GM12878 (cell line): Measurements from ENCODE around the gene AMT. TPM values are rescaled to one million over a fixed set of nuclear protein-coding genes. Genes with fewer than 3 reads are reported as not detected.

Source experiments
- ATAC-seq: fragments of 200-7000 bp; cut with Tn5 transposase; 3 replicates; pipeline ENCODE4 v1.9.1; 2020; ENCODE audit warnings: mild to moderate bottlenecking, moderate library complexity
- BruUV-seq: library from RNA; stranded (reverse); fragments of 400-500 nt; replicated peaks from 2 replicates; lab custom pipeline; 2021; lab: Mats Ljungman, UMichigan
- CTCF ChIA-PET: fragments of 300-600 bp; sonication (Branson Sonifier 250); formaldehyde crosslinking; extraction: SDS; loops from one replicate; lab custom pipeline; 2021; ENCODE audit warnings: inconsistent platforms; lab: Yijun Ruan, JAX
- POLR2A ChIA-PET: fragments of 350-600 bp; formaldehyde crosslinking; extraction: SDS; loops from one replicate; lab custom pipeline; 2021; ENCODE audit warnings: inconsistent platforms; lab: Charles Lee
- RAD21 ChIA-PET: fragments of 300-600 bp; sonication (Branson Sonifier 250); formaldehyde crosslinking; loops from one replicate; lab custom pipeline; 2023; ENCODE audit warnings: antibody characterized with exemption; ENCODE audit not compliant: unreplicated experiment; lab: Charles Lee
- SMC1A ChIA-PET: fragments of 300-600 bp; sonication (Branson Sonifier 250); formaldehyde crosslinking; loops from one replicate; lab custom pipeline; 2023; ENCODE audit not compliant: unreplicated experiment, uncharacterized antibody; lab: Charles Lee
- DNase-seq: peaks from one replicate; pipeline ENCODE4 v3.0.0-alpha.2; 2011; ENCODE audit warnings: low read depth, low spot score
- FAIRE-seq: peaks from 3 replicates; lab custom pipeline; 2011; peaks lifted over from hg19 to GRCh38; lab: Jason Lieb, UNC
- H2AFZ ChIP-seq: 2 replicates; pipeline ENCODE4 v1.6.0; 2011; ENCODE audit warnings: low read depth, low read length, control low read depth; ENCODE audit not compliant: control insufficient read depth
- H3K27ac ChIP-seq: 2 replicates; pipeline ENCODE4 v1.5.1; 2011; ENCODE audit warnings: control low read depth; ENCODE audit not compliant: control insufficient read depth, insufficient read depth
- H3K27me3 ChIP-seq, 2 experiments: replicated peaks in 1 of 2; 2 replicates each; pipeline versions ENCODE4 v1.6.0 to v1.6.1; 2011; ENCODE audit warnings: low read length in 1 of 2; ENCODE audit not compliant: control insufficient read depth in 2 of 2, insufficient read depth in 2 of 2
- H3K36me3 ChIP-seq, 2 experiments: 2 replicates each; pipeline ENCODE4 v1.5.1; 2011; ENCODE audit warnings: low read length in 1 of 2; ENCODE audit not compliant: control insufficient read depth in 2 of 2, insufficient read depth in 2 of 2
- H3K4me1 ChIP-seq: 2 replicates; pipeline ENCODE4 v1.6.1; 2011; ENCODE audit warnings: mild to moderate bottlenecking, low read length, moderate library complexity, mixed read lengths; ENCODE audit not compliant: control insufficient read depth, insufficient read depth
- H3K4me2 ChIP-seq: 2 replicates; pipeline ENCODE4 v1.6.0; 2011; ENCODE audit warnings: control low read depth; ENCODE audit not compliant: control insufficient read depth, insufficient read depth
- H3K4me3 ChIP-seq: fragments of 200-600 bp; sonication (generic); 2 replicates; pipeline ENCODE4 v1.5.1; 2016
- H3K79me2 ChIP-seq: 2 replicates; pipeline ENCODE4 v1.6.0; 2011; ENCODE audit warnings: low read length; ENCODE audit not compliant: control insufficient read depth, insufficient read depth
- H3K9ac ChIP-seq: 2 replicates; pipeline ENCODE4 v1.8.0; 2011; ENCODE audit warnings: low read length, control low read depth, mixed read lengths; ENCODE audit not compliant: control insufficient read depth, insufficient read depth
- H3K9me3 ChIP-seq: replicated peaks from 3 replicates; pipeline ENCODE4 v1.5.1; 2011; ENCODE audit warnings: mild to moderate bottlenecking, low read length; ENCODE audit not compliant: control insufficient read depth, insufficient read depth
- H4K20me1 ChIP-seq: 2 replicates; pipeline ENCODE4 v1.6.0; 2011; ENCODE audit not compliant: control insufficient read depth, insufficient read depth
- BHLHE40 ChIP-seq, 2 experiments: fragments of 450-650 bp in 1 of 2; IDR thresholded peaks; 2 replicates each; pipeline ENCODE4 v1.6.1; 2011 to 2017; ENCODE audit warnings: low read depth in 2 of 2, borderline replicate concordance in 1 of 2, improper control_type of control experiment in 1 of 2, low read length in 1 of 2, mild to moderate bottlenecking in 1 of 2
- CEBPB ChIP-seq, 2 experiments: fragments of 150-350 bp in 1 of 2; IDR thresholded peaks; 2 replicates each; pipeline ENCODE4 v1.6.1; 2012 to 2014; ENCODE audit warnings: low read depth in 2 of 2, low read length in 2 of 2, borderline replicate concordance in 1 of 2, inconsistent platforms in 1 of 2
- CREM ChIP-seq: IDR thresholded peaks from 2 replicates; pipeline ENCODE4 v1.6.1; 2014; ENCODE audit warnings: antibody characterized with exemption, low read depth
- HDAC2 ChIP-seq: fragments of 200-600 bp; sonication (generic); IDR thresholded peaks from 2 replicates; pipeline ENCODE4 v1.6.1; 2017
- HDAC6 ChIP-seq: fragments of 200-600 bp; sonication (generic); IDR thresholded peaks from one replicate; pipeline ENCODE4 v1.8.0; 2017; ENCODE audit warnings: antibody characterized with exemption; ENCODE audit not compliant: unreplicated experiment
- JUND ChIP-seq: IDR thresholded peaks from 2 replicates; pipeline ENCODE4 v1.6.1; 2012; ENCODE audit warnings: low read depth, mild to moderate bottlenecking, low read length, improper control_type of control experiment, moderate library complexity
- MYC ChIP-seq: IDR thresholded peaks from 2 replicates; pipeline ENCODE4 v1.6.1; 2011; ENCODE audit warnings: mild to moderate bottlenecking, low read length, moderate library complexity, inconsistent platforms; ENCODE audit not compliant: insufficient read depth, insufficient replicate concordance, insufficient read length, severe bottlenecking
- NBN ChIP-seq: fragments of 450-650 bp; IDR thresholded peaks from 2 replicates; pipeline ENCODE4 v1.6.1; 2016
- PKNOX1 ChIP-seq: fragments of 450-650 bp; IDR thresholded peaks from 2 replicates; pipeline ENCODE4 v1.6.1; 2016; ENCODE audit warnings: mild to moderate bottlenecking
- PML ChIP-seq: IDR thresholded peaks from 2 replicates; pipeline ENCODE4 v1.6.1; 2012; ENCODE audit warnings: low read length, inconsistent platforms
- POLR2AphosphoS5 ChIP-seq: IDR thresholded peaks from 2 replicates; pipeline ENCODE4 v1.6.1; 2011; ENCODE audit warnings: mild to moderate bottlenecking, low read length, inconsistent platforms
- RUNX3 ChIP-seq: IDR thresholded peaks from 2 replicates; pipeline ENCODE4 v1.6.1; 2012; ENCODE audit warnings: low read length, inconsistent platforms
- SIN3A ChIP-seq: IDR thresholded peaks from 2 replicates; pipeline ENCODE4 v1.6.1; 2012; ENCODE audit warnings: low read depth, low read length, improper control_type of control experiment
- SREBF2 ChIP-seq: IDR thresholded peaks from 2 replicates; pipeline ENCODE4 v1.6.1; 2012; ENCODE audit warnings: mild to moderate bottlenecking, low read length
- TAF1 ChIP-seq: IDR thresholded peaks from 2 replicates; pipeline ENCODE4 v1.6.1; 2011; ENCODE audit warnings: mild to moderate bottlenecking, low read depth, low read length, borderline replicate concordance
- YBX1 ChIP-seq: fragments of 450-650 bp; IDR thresholded peaks from 2 replicates; pipeline ENCODE4 v1.6.1; 2016; ENCODE audit warnings: antibody characterized with exemption
- ZNF687 ChIP-seq: fragments of 450-650 bp; IDR thresholded peaks from 2 replicates; pipeline ENCODE4 v1.6.1; 2017; ENCODE audit warnings: mild to moderate bottlenecking, moderate library complexity
- WGBS: methylation state at CpG from one replicate; pipeline ENCODE4 v1.1.6; 2016; ENCODE audit warnings: low lambda C conversion rate; ENCODE audit not compliant: insufficient replicate concordance, insufficient coverage; ENCODE audit errors: missing lambda C conversion rate; 5-methylcytosine and 5-hydroxymethylcytosine counted together
- in situ Hi-C: fragments of 300-500 bp; cut with MboI; formaldehyde crosslinking; loops from 9 replicates; pipeline ENCODE4 v1.14.3; 2018; ENCODE audit warnings: mixed read lengths
- intact Hi-C: fragments of 100-400 bp; cut with micrococcal nuclease; formaldehyde crosslinking; loops from one replicate; pipeline ENCODE4 v1.14.2; 2022; ENCODE audit not compliant: unreplicated experiment
- polyA plus RNA-seq, 11 experiments: library from polyadenylated mRNA; depleted of rRNA in 4 of 11; unstranded in 6 of 11; stranded (reverse) in 5 of 11; fragments of >200 nt; fragmentation: Nextera tagmentation in 4 of 11; fragmentation: Illumina TruSeq in 1 of 11; extraction: Ambion mirVana in 4 of 11; extraction: Trizol in 1 of 11; gene quantifications; 1 replicate in 1 of 11; 2 replicates in 10 of 11; pipeline versions ENCODE4 v1.2.1 to v1.2.3, GENCODE V29; 2011 to 2016; ENCODE audit warnings: inconsistent platforms in 2 of 11, missing spikeins in 2 of 11, low read depth in 1 of 11
- total RNA-seq, 4 experiments: library from RNA; depleted of rRNA in 3 of 4; stranded (reverse); fragments of >200 nt in 3 of 4; fragmentation: Illumina TruSeq in 1 of 4; extraction: Trizol in 1 of 4; gene quantifications; 2 replicates each; pipeline versions ENCODE4 v1.2.1 to v1.2.3, GENCODE V29; 2013 to 2021
- TF ChIP-seq, protein P1 (sequence below): IDR thresholded peaks from 2 replicates; pipeline ENCODE4 v1.6.1; 2012; ENCODE audit warnings: low read depth, low read length, improper control_type of control experiment

Gene AMT
- total and polyA plus RNA-seq, 10 of the 15 experiments (the other 5 are each of a cell fraction or from before 2014, with no cell fraction given) = 0.45 to 7.2 (median 2.6) TPM

DNA sequence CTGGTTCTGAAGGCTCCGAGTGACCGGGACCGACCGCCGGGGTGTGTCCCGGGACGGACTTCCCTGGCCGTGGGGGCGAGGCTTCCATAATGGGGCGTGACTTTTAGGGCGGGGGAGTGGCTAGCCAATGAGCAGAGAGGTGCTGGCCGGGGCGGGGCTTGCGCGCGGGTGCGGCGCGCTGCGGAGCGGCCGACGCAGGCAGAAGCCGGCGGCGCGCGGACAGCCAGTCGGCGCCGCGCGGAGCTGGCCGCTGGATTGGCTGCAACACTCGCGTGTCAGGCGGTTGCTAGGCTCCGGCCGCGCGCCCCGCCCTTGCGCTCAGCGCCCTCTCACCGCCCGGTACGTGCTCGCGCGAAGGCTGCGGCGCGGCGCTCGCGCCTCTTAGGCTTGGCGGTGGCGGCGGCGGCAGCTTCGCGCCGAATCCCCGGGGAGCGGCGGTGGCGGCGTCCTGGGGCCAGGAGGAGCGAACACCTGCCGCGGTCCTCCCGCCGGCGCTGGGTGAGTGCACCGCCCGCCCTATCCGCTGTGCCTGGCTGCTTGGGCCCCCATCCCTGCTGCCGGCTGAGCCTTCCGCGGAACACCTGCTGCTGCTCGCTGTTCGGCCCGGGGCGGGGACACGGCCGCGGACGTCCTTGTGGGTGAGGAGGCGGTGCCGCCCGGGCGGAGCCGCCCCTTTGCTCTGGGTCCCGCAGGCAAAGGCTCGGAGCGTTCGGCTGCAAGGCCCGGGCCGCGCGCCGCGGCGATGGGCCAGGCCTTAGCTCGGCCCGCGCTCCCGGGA lies 47.9 kb upstream of the AMT start, which contains the start of gene DAG1:
TSS of gene DAG1 (plus strand) at position 332 of the 778 bp plus-strand sequence. CDS start 40,268 bp downstream, outside the sequence.
- Histone ChIP-seq H3K9me3 (no peaks in the 10 kb centered on the region), H3K27ac (peak within 1 kb of the TSS; percentile 95), H3K36me3 (no peaks in the 10 kb centered on the region), H3K4me1 (peaks cover 17% of the 10 kb centered on the region), H4K20me1 (no peaks in the 10 kb centered on the region; the same call in 1 of the 2 replicates), H3K4me3 (peak within 1 kb of the TSS; percentile 91), H3K9ac (peak within 1 kb of the TSS; percentile 88), H3K79me2 (peaks cover 21% of the 10 kb centered on the region), H3K27me3 (no peaks in the 10 kb centered on the region), H2AFZ (peak within 1 kb of the TSS; percentile 99), H3K4me2 (peak within 1 kb of the TSS; percentile 91)
- POLR2A ChIA-PET = interaction anchor here (0.5 to 2.4 kb wide), 32 partner anchors 9 to 1125 kb away, joined by 3 to 9 read pairs (median 4); partner anchors contain the start of genes RHOA, TCTA, USP4 and WDR6
- DNase-seq = peak; percentile 75
- CTCF ChIA-PET = interaction anchor here (0.9 to 2.4 kb wide), 5 partner anchors 20 to 202 kb away, joined by 3 to 12 read pairs (median 7); partner anchors contain the start of gene USP4
- peak; percentile 96 for FAIRE-seq
- WGBS = 1% methylated on average over 104 of the region's 108 CpGs
- intact Hi-C loops = no loop called here
- no TSS peak for BruUV-seq
- SMC1A ChIA-PET = interaction anchor here (1.0 to 1.3 kb wide), 4 partner anchors 130 to 551 kb away, joined by 3 read pairs; partner anchors contain the start of genes ARIH2, QRICH1 and USP4
- in situ Hi-C loops = no loop called here
- ATAC-seq = peak; percentile 94
- RAD21 ChIA-PET = interaction anchor here (0.6 to 2.7 kb wide), 12 partner anchors 11 to 376 kb away, joined by 3 to 17 read pairs (median 4); partner anchors contain the start of genes QRICH1 and USP4
- TF ChIP-seq YBX1 = no peak
- no peak for TF ChIP-seq NBN
- peak; percentile 35 for TF ChIP-seq MYC
- no peak; the same call in 1 of the 2 replicates for TF ChIP-seq RUNX3
- TF ChIP-seq, protein P1, sequence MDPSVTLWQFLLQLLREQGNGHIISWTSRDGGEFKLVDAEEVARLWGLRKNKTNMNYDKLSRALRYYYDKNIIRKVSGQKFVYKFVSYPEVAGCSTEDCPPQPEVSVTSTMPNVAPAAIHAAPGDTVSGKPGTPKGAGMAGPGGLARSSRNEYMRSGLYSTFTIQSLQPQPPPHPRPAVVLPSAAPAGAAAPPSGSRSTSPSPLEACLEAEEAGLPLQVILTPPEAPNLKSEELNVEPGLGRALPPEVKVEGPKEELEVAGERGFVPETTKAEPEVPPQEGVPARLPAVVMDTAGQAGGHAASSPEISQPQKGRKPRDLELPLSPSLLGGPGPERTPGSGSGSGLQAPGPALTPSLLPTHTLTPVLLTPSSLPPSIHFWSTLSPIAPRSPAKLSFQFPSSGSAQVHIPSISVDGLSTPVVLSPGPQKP = no peak
- TF ChIP-seq CREM = no peak
- TF ChIP-seq JUND = no peak
- no peak for TF ChIP-seq HDAC6
- TF ChIP-seq PML = 0 out of 2 replicates have a peak, but pooled peaks have one; percentile 55
- no peak for TF ChIP-seq HDAC2
- no peak for TF ChIP-seq SREBF2
- TF ChIP-seq PKNOX1 = peak; percentile 74
- TF ChIP-seq BHLHE40 (IDR thresholded peaks at IDR 0.05; ENCODE audit: borderline replicate concordance in 1 of 2, low read depth in 2 of 2, low read length in 1 of 2) = peak; percentile 12 to 77; a peak in 3 of 4 replicates
- TF ChIP-seq CEBPB (IDR thresholded peaks at IDR 0.05; ENCODE audit: borderline replicate concordance in 1 of 2, low read depth in 2 of 2, low read length in 2 of 2) = no peak
- TF ChIP-seq POLR2AphosphoS5 = peak; percentile 69; the same call in 1 of the 2 replicates
- peak; percentile 78 for TF ChIP-seq SIN3A
- TF ChIP-seq ZNF687 = peak; percentile 75
- TF ChIP-seq TAF1 = no peak
